WERI-Rb-1 (cell line): Measurements from ENCODE around the gene GALNT6.

Experiments used
- DNase-seq: peaks from one replicate; pipeline ENCODE4 v3.0.0-alpha.2; 2020
- H3K27ac ChIP-seq: fragments of 250-450 bp; sonication (Bioruptor Pico); 2 replicates; pipeline ENCODE4 v1.5.1; 2020; ENCODE audit warnings: mild to moderate bottlenecking, moderate library complexity
- H3K27me3 ChIP-seq: fragments of 250-450 bp; sonication (Bioruptor Pico); 2 replicates; pipeline ENCODE4 v1.5.1; 2021; ENCODE audit warnings: mild to moderate bottlenecking, low read depth, moderate library complexity; ENCODE audit not compliant: insufficient read depth, severe bottlenecking
- H3K36me3 ChIP-seq: fragments of 250-450 bp; sonication (Bioruptor Pico); 2 replicates; pipeline ENCODE4 v1.5.1; 2020; ENCODE audit warnings: mild to moderate bottlenecking, moderate library complexity
- H3K4me3 ChIP-seq: 2 replicates; pipeline ENCODE4 v1.5.1; 2011; ENCODE audit warnings: low read depth, mild to moderate bottlenecking, control low read depth, low read length
- H3K9me3 ChIP-seq: fragments of 250-450 bp; sonication (Bioruptor Pico); 2 replicates; pipeline ENCODE4 v1.5.1; 2021; ENCODE audit warnings: mild to moderate bottlenecking, moderate library complexity; ENCODE audit not compliant: severe bottlenecking
- TF ChIP-seq, protein P1 (sequence below): IDR thresholded peaks from 2 replicates; pipeline ENCODE4 v1.5.1; 2011; ENCODE audit warnings: low read depth, mild to moderate bottlenecking, control low read depth, inconsistent platforms, low read length

GALNT6 gene

DNA sequence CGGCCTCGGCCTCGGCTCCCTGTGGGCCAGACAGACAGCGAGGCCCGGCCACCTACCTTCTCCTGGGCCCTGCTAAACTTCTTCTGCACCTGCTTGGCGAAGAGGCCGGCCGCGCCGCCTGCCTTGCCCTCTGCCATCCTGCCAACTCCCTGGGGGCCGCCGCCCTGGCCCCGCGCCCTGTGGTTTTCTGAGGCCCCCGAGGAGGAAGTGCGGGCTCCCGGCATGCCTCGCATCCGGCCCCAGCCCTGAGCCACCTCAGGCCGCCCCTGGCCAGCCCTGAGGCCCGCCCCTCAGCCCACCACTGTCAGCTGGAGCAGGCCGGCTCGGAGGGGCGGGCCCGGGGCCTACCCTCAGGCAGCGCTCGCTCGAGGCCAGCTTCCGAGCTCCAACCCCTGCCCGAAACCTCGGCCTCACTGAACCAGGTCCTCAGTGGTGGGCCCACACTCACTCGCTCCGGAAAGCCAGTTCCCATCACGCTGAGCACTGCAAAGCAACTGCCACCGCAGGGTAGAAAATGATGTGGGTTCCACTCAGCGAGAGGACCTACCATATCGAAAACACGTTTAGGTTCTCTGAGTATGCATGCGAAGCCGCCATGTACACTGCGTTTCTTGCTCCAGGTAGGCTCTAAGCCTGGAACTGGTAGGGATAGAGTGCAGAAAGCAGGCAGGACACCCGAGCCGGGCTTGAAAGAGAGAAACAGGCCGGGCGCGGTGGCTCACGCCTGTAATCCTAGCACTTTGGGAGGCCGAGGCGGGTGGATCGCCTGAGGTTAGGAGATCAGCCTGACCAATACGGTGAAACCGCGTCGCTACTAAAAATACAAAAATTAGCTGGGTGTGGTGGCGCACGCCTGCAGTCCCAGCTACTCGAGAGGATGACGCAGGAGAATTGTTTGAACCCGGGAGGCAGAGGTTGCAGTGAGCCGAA lies 67.0 kb downstream of the GALNT6 start, which contains the start of gene BIN2:
BIN2 (minus strand) TSS at position 209 of the 930 bp plus-strand sequence; CDS start at position 137, 72 bp downstream.
- no peak for DNase-seq
- TF ChIP-seq, protein P1, sequence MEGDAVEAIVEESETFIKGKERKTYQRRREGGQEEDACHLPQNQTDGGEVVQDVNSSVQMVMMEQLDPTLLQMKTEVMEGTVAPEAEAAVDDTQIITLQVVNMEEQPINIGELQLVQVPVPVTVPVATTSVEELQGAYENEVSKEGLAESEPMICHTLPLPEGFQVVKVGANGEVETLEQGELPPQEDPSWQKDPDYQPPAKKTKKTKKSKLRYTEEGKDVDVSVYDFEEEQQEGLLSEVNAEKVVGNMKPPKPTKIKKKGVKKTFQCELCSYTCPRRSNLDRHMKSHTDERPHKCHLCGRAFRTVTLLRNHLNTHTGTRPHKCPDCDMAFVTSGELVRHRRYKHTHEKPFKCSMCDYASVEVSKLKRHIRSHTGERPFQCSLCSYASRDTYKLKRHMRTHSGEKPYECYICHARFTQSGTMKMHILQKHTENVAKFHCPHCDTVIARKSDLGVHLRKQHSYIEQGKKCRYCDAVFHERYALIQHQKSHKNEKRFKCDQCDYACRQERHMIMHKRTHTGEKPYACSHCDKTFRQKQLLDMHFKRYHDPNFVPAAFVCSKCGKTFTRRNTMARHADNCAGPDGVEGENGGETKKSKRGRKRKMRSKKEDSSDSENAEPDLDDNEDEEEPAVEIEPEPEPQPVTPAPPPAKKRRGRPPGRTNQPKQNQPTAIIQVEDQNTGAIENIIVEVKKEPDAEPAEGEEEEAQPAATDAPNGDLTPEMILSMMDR, result no peak
- H3K27ac ChIP-seq, result no peak within 1 kb of the TSS
- no peak within 1 kb of the TSS for H3K4me3 ChIP-seq
- H3K27me3 ChIP-seq, result no peaks in the 10 kb centered on the region
- H3K36me3 ChIP-seq, result no peaks in the 10 kb centered on the region
- H3K9me3 ChIP-seq, result no peaks in the 10 kb centered on the region

- Histone ChIP-seq H3K9me3 (no peaks in the 10 kb centered on the region), H3K27me3 (no peaks in the 10 kb centered on the region), H3K27ac (no peak overlapping the region), H3K36me3 (no peaks in the 10 kb centered on the region), H3K4me3 (no peak overlapping the region)
- TF ChIP-seq, protein P1, result no peak
- DNase-seq, result no peak
Measured at GRCh38 chr12:51323317-51323960, 67.8 kb downstream of the GALNT6 start.

DNA sequence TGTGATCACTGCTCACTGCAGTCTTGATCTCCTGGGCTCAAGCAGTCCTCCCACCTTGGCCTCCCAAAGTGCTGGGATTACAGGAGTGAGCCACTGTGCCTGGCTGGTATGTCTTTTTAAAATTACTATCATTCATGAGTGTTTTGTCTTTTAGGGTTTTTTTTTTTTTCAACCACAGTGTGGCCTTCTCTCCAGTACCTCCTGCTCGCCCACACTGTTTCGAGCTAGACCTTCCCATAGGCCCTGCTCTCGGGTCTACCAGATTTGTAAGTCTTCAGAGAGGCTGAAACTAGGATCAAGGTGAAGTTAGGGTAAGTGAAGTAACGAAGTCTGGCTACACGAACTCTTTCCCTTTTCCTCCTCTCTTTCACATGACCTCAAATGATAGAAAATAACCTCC lies 68.8 kb downstream of the GALNT6 start:
- Histone ChIP-seq H3K9me3 (no peaks in the 10 kb centered on the region), H3K27me3 (no peaks in the 10 kb centered on the region), H3K36me3 (no peaks in the 10 kb centered on the region), H3K27ac (no peak overlapping the region), H3K4me3 (no peak overlapping the region)
- no peak for DNase-seq
- TF ChIP-seq, protein P1, result no peak

DNA sequence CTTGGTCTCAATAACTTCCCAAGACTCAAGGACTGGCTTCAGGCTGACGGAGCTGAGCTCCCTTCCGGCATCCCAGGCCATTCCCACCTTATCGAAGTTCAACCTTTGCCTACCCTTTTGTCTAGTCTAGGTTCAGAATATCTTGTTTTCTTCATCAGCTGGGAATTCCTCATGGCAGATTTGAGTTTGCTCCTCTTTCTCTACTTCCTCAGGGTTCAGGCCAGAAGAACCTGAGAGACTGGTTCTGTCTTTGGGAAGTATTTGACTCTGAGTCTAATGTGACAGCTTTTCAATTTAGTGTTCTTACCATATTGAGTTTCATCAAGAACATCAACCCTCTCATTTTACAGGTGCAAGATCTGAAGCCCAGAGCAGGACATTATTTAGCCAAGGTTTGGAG lies 69.3 kb downstream of the GALNT6 start:
- H3K27ac ChIP-seq, result no peak overlapping the region
- no peaks in the 10 kb centered on the region for H3K27me3 ChIP-seq
- H3K4me3 ChIP-seq, result no peak overlapping the region
- no peaks in the 10 kb centered on the region for H3K9me3 ChIP-seq
- TF ChIP-seq, protein P1, result no peak
- no peaks in the 10 kb centered on the region for H3K36me3 ChIP-seq
- DNase-seq, result no peak

- Histone ChIP-seq H3K4me3 (no peak overlapping the region), H3K27me3 (no peaks in the 10 kb centered on the region), H3K36me3 (no peaks in the 10 kb centered on the region), H3K9me3 (no peaks in the 10 kb centered on the region), H3K27ac (no peak overlapping the region)
- peak; percentile 16 for DNase-seq
- TF ChIP-seq, protein P1, result no peak
Measured at GRCh38 chr12:51320695-51321320, 70.4 kb downstream of the GALNT6 start.
